Left renal pelvis (tissue), 4 donors: ENCODE results near the gene CELF5. TPM values are rescaled to one million over a fixed set of nuclear protein-coding genes. Genes with fewer than 3 reads are reported as not detected.
"Not testable (repeated sequence)": the region's sequence is repeated elsewhere in the genome, so short reads cannot be mapped to it uniquely, and the experiment has no call there.

Experiments used
- DNase-seq, 4 donors: peaks; one replicate each; pipeline ENCODE4 v3.0.0-alpha.2; 2013; ENCODE audit warnings: low read depth in 4 of 4, low spot score in 3 of 4
- polyA plus RNA-seq, 4 donors: library from polyadenylated mRNA; unstranded; fragments of 120-200 nt; gene quantifications; one replicate each; pipeline ENCODE4 v1.2.1, GENCODE V29; 2013; ENCODE audit not compliant: insufficient read length in 4 of 4

The CELF5 gene
- polyA plus RNA-seq, 4 donors = 0.76 to 1.3 (median 0.97) TPM

- no peak for DNase-seq
These were observed 91.7 kb downstream of the CELF5 start for GRCh38 chr19:3316132-3316648.

GRCh38 chr19:3316659-3317207 is 92.3 kb downstream of the CELF5 start:
- no peak for DNase-seq

DNA sequence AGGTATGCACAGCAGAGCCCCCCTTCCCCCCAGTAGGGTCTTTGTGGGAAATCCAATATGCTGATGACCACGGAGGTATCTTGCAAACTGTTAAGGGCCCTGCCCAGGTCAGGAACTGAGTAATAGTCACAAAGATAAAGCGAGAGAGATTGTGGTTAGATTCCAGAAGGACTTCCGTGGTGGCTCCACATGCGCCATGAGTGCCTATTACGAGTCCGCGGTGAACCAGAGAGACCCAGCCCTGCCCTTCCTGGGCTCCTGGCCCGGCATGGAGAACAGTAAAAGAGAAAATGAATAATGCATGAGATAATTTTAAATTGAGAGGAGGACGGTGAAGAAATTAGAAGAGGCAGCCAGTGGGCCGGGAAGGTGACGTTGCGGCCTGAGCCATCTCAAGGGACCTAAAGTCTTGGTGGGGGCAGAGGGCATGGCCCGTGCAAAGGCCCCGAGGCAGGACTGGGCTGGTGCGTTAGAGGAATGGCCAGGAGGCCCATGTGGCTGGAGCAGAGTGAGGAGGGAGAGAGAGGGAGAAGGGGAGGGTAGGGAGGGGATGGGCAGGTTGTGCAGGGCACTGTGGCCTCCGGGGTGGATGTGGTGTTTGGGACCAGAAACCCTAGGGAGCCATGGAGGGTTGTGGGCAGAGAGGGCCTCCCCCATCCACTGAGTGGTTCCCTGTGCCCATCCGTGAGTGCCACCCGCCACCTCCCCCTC is 95.3 kb downstream of the CELF5 start:
- DNase-seq = no peak

DNA sequence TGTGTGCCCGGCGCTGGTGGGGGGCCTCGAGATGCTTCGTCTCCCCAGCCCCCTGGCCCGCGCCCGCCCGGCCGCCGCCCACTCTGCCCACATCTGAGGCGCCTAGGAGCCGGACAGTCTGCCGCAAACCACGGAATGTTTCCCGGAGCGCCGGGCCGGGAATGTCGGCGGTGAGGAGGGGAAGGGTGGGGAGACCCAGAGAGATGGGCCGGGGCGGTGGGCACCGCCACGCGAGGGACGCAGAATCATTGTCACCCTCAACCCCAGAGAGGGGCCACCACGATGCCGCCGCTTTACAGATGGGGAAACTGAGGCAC is 95.9 kb downstream of the CELF5 start:
- no peak for DNase-seq

DNA sequence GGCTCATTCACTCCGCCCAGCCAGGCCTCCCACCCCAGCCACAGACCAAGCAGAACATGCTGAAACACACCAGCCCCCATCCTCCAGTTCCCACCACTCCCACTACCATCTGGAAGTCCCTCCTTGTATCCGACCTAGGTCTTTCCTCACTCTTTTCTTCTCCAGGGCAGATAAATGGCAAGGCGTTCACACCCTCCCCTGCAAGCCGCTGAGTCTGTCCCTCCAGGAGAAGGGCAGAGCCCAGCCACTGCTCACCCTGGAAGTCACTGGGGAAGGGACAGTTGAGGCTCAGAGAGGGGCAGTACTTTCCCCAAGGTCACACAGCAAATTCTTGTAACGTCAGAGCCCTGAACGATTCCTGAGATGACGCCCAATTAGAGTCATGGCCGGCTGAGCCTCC is 96.4 kb downstream of the CELF5 start:
- DNase-seq = no peak

GRCh38 chr19:3321696-3322095 is 97.2 kb downstream of the CELF5 start:
- no peak for DNase-seq

DNA sequence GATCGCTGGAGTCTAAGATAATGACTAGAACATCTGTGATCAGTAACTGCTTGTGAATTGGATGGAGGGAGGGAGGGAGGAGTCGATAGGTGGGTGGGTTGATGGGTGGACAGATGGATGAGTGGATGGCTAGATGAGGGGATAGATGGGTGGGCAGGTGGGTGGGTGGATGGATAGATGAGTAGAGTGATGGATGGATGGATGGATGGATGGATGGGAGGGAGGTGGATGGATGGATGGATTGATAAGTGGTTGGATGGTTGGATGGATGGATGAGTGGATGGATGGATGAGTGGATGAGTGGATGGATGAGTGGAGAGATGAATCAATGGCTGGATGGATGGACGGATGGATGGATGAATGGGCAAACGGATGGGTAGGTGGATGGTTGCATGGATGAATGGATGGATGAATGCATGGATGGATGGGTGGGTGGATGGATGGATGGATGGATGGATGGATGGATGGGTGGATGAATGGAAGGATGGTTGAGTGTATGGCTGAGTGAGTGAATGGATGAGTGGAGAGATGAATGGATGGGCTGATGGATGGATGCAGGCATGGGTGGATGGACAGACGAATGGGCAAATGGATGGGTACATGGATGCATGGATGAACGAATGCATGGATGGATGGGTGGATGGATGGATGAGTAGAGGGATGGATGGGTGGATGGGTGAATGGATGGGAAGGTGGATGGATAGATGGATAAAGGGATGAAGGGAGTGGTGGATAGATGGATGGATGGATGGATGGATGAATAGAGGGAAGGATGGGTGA is 97.9 kb downstream of the CELF5 start:
- DNase-seq = no peak

DNA sequence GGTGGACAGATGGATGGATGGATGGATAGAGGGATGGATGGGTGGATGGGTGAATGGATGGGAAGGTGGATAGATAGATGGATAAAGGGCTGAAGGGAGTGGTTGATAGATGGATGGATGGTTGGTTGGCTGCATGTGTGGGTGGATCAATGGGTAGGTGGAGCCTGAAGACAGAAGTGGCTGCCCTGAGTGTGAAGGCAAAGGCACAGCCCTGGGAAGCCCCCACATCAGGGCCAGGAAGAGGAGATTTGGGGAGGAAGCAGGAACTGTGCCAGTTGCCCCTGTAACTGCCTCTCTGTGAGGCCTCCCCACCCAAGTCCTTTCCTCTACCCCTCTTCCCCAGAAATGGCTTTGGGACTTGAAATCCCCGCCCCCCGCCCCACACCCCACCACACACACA is 98.6 kb downstream of the CELF5 start:
- no peak for DNase-seq

- DNase-seq = no peak
These were observed 99.2 kb downstream of the CELF5 start for GRCh38 chr19:3323658-3324057.

- no peak for DNase-seq
These were observed 100.0 kb downstream of the CELF5 start for GRCh38 chr19:3324405-3324856.

GRCh38 chr19:3325451-3325850 is 101.0 kb downstream of the CELF5 start:
- no peak for DNase-seq

- no peak for DNase-seq
These were observed 104.3 kb downstream of the CELF5 start for GRCh38 chr19:3328743-3329142.

GRCh38 chr19:3330047-3330446 is 105.6 kb downstream of the CELF5 start:
- no peak for DNase-seq

- DNase-seq = not testable (repeated sequence)
These were observed 107.8 kb downstream of the CELF5 start for GRCh38 chr19:3332232-3332631.

DNA sequence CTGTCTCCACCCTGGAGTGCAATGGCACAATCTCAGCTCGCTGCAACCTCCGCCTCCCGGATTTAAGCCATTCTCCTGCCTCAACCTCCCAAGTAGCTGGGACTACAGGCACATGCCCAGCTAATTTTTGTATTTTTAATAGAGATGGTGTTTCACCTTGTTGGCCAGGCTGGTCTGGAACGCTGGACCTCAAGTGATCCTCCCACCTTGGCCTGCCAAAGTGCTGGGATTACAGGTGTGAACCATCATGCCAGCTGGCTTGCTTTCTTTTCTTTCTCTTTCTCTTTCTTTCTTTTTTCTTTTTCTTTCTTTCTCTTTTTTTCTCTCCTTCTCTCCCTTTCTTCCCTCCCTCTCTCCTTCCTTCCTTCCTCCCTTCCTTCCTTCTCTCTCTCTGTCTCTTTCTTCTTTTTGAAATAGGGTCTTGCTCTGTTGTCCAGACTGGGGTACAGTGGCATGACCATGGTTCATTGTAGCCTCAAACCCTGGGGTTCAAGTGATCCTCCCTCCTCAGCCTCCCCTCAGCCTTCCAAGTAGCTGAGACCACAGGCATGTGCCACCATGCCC is 108.6 kb downstream of the CELF5 start:
- DNase-seq = no peak

GRCh38 chr19:3333662-3334061 is 109.2 kb downstream of the CELF5 start:
- DNase-seq = no peak

DNA sequence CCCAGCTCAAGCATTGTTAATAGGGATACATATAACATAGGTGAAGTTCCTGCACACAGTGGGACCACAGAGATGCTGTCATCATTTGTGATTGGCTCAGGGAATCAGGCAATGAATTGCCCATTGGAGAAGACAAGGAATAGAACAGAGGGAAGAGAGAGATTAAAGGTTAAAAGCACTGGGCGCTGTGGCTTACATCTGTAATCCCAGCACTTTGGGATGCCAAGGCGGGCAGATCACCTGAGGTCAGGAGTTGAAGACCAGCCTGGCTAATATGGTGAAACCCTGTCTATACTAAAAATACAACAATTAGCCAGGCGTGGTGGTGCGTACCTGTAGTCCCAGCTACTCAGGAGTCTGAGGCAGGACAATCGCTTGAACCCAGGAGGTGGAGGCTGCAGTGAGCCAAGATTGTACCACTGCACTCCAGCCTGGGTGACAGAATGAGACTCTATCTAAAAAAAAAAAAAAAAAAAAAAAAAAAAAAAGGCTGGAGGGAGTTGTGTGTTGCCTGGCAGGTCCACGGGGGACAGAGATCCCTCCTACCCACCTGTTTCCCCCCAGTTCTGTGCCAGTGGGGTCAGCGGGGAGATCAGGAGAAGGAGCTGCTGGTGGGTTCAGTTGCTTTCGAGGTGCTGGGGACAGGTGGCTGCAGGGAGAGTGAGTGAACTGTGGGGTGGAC is 110.4 kb downstream of the CELF5 start:
- not testable (repeated sequence) for DNase-seq

DNA sequence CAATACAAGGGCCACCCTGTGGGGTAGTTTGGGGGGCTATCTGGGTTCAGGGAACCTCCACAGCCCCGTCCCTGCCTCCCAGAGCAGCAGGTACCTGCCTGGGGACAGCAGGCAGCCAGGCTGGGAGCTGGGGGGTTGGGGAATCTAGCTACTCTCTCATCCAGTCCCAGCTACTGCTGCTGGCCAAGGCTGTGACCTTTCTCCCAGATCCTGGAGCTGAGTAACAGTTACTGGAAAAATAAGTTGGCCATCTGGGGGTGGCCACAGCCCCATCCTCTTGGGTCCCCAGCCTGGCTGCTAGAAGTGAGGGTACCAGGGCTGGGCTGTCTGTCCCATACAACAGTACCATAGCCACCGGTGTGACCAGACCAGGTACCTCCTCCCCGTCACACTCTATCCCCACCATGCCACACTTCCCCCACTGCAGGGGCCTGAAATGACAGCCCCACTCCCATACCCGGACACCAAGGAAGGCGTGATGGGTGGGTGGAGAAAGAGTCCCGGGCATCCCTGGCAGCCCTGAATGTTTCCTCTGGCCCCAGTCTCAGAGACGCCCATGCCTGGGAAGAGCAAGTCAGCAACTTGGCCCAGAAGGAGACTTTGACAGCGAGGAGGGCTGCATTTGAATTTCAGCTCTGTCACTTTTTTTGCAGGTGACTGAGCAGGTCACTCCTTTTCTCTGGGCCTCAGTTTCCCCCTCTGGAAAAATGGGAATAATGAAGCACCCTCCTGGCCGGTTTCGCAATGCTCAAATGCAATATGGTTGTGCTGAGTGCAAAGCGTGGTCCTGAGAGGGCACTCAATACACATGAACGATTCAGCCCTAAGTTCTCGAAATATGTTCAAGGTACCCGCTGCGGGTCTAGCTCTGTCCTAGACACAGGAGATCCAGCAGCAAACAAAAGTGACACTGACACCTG is 111.2 kb downstream of the CELF5 start:
- no peak for DNase-seq

GRCh38 chr19:3336351-3336679 is 111.9 kb downstream of the CELF5 start:
- DNase-seq = no peak
